HG03575 (cell line): Measurements from ENCODE around the gene SYNE2.

ENCODE experiments used
- ATAC-seq: cut with Tn5 transposase; IDR thresholded peaks from one replicate; pipeline ENCODE4 v1.9.1; 2021; ENCODE audit not compliant: unreplicated experiment, insufficient number of reproducible peaks, low FRiP score; ENCODE audit errors: extremely low read depth

Gene SYNE2

GRCh38 chr14:64245491-64245890 is 392.7 kb downstream of the SYNE2 start:
- no peak for ATAC-seq

GRCh38 chr14:64246688-64247087 is 393.9 kb downstream of the SYNE2 start:
- ATAC-seq, result no peak

GRCh38 chr14:64247195-64247594 is 394.4 kb downstream of the SYNE2 start:
- ATAC-seq, result no peak

- ATAC-seq, result no peak
Measured at GRCh38 chr14:64248689-64249088, 395.9 kb downstream of the SYNE2 start.

GRCh38 chr14:64249363-64249762 is 396.6 kb downstream of the SYNE2 start:
- ATAC-seq, result no peak

- ATAC-seq, result no peak
Measured at GRCh38 chr14:64253672-64254071, 400.9 kb downstream of the SYNE2 start.

- ATAC-seq, result no peak
Measured at GRCh38 chr14:64255756-64256155, 403.0 kb downstream of the SYNE2 start.

- ATAC-seq, result no peak
Measured at GRCh38 chr14:64260418-64260817, 407.6 kb downstream of the SYNE2 start.

GRCh38 chr14:64265222-64265621 is 412.4 kb downstream of the SYNE2 start:
- no peak for ATAC-seq

- no peak for ATAC-seq
Measured at GRCh38 chr14:64266239-64266638, 413.4 kb downstream of the SYNE2 start.

- no peak for ATAC-seq
Measured at GRCh38 chr14:64272019-64272418, 419.2 kb downstream of the SYNE2 start.
